Spleen (tissue), 7 donors: ENCODE results near the gene TMEM119.

Experiments
- CTCF ChIP-seq, 11 experiments: fragments of 200-600 bp in 7 of 11; fragments of 450-650 bp in 4 of 11; sonication (generic) in 4 of 11; IDR thresholded peaks in 8 of 11; conservative IDR thresholded peaks in 3 of 11; 1 replicate in 7 of 11; 2 replicates in 4 of 11; pipeline versions ENCODE4 v1.4.0 to v1.8.0; 2016 to 2021; ENCODE audit warnings: antibody characterized with exemption in 11 of 11, inconsistent platforms in 4 of 11, mild to moderate bottlenecking in 1 of 11
- POLR2AphosphoS5 ChIP-seq, 3 donors: sonication (generic); formaldehyde crosslinking; IDR thresholded peaks; one replicate each; pipeline ENCODE4 v1.5.1; 2017; ENCODE audit warnings: antibody characterized with exemption in 3 of 3
- donor health status: DM: no; HTN: no; CAD: no; lungs with moderate emphysema.
- donor health status: DM: no; HTN: no; CAD: no.
- donor health status: DM: no; HTN: no; CAD: no.

- no peak for TF ChIP-seq CTCF (IDR thresholded peaks at IDR 0.05 in 8 of 11, conservative IDR thresholded peaks at IDR 0.05 in 3 of 11)
- no peak for TF ChIP-seq POLR2AphosphoS5 (IDR thresholded peaks at IDR 0.05)
These were observed 43.8 kb upstream of the TMEM119 start for GRCh38 chr12:108641446-108642268.
